Right hindlimb (tissue), 1 donor: ENCODE measurements around the gene NPR2.

Experiments used
- DNase-seq: peaks from one replicate; pipeline ENCODE4 v3.0.0-alpha.2; 2018

The NPR2 gene

GRCh38 chr9:35791297-35791921, at the start of gene NPR2:
NPR2 (plus strand) TSS chr9:35791591; CDS start chr9:35792409, 818 bp downstream.
- DNase-seq: peak; percentile 75

- DNase-seq: peak; percentile 17
Observed at GRCh38 chr9:35741740-35742139, 49.7 kb upstream of the NPR2 start.

- no peak for DNase-seq
Observed at GRCh38 chr9:35743452-35743851, 47.9 kb upstream of the NPR2 start.

GRCh38 chr9:35743880-35744518, 47.4 kb upstream of the NPR2 start:
- no peak for DNase-seq

- DNase-seq: no peak
Observed at GRCh38 chr9:35745569-35745968, 45.8 kb upstream of the NPR2 start.

GRCh38 chr9:35746583-35746982, 44.8 kb upstream of the NPR2 start:
- no peak for DNase-seq

GRCh38 chr9:35748242-35748857, 43.0 kb upstream of the NPR2 start:
- no peak for DNase-seq

GRCh38 chr9:35748858-35749514, 42.4 kb upstream of the NPR2 start, which contains the start of the genes GBA2 and RGP1:
GBA2 (minus strand) TSS chr9:35749228; CDS start chr9:35748704, 524 bp downstream.
RGP1 (plus strand) TSS chr9:35749287; CDS start chr9:35749756, 469 bp downstream.
- peak; percentile 87 for DNase-seq

- no peak for DNase-seq
Observed at GRCh38 chr9:35749515-35750255, 41.7 kb upstream of the NPR2 start.

GRCh38 chr9:35750256-35750531, 41.2 kb upstream of the NPR2 start:
- DNase-seq: no peak

- no peak for DNase-seq
Observed at GRCh38 chr9:35753466-35753865, 37.9 kb upstream of the NPR2 start.

- DNase-seq: no peak
Observed at GRCh38 chr9:35754264-35754663, 37.1 kb upstream of the NPR2 start, which contains the start of gene MSMP. MSMP (minus strand) TSS chr9:35754276; CDS start chr9:35754129, 147 bp downstream.

GRCh38 chr9:35755071-35755470, 36.3 kb upstream of the NPR2 start:
- DNase-seq: no peak

- DNase-seq: peak; percentile 57
Observed at GRCh38 chr9:35756275-35757225, 34.8 kb upstream of the NPR2 start.

GRCh38 chr9:35757226-35757891, 34.0 kb upstream of the NPR2 start:
- peak; percentile 77 for DNase-seq

- no peak for DNase-seq
Observed at GRCh38 chr9:35757892-35758275, 33.5 kb upstream of the NPR2 start.

- DNase-seq: no peak
Observed at GRCh38 chr9:35758475-35759050, 32.8 kb upstream of the NPR2 start.

- DNase-seq: no peak
Observed at GRCh38 chr9:35759795-35760194, 31.6 kb upstream of the NPR2 start.

GRCh38 chr9:35760651-35761050, 30.7 kb upstream of the NPR2 start:
- DNase-seq: peak; percentile 59

GRCh38 chr9:35763181-35763580, 28.2 kb upstream of the NPR2 start:
- no peak for DNase-seq

- DNase-seq: no peak
Observed at GRCh38 chr9:35763803-35764202, 27.6 kb upstream of the NPR2 start.
